PFSK-1 (cell line): ENCODE measurements around the gene ICOS.

Experiments used
- POLR2AphosphoS5 ChIP-seq: IDR thresholded peaks from 2 replicates; pipeline ENCODE4 v1.6.1; 2012; ENCODE audit warnings: low read depth, mild to moderate bottlenecking, control low read depth, low read length, moderate library complexity
- REST ChIP-seq, 2 experiments: IDR thresholded peaks; 2 replicates each; pipeline versions ENCODE4 v1.6.1 to v1.8.0; 2011 to 2012; ENCODE audit warnings: low read depth in 2 of 2, low read length in 2 of 2, control low read depth in 1 of 2, inconsistent platforms in 1 of 2, mild to moderate bottlenecking in 1 of 2, moderate library complexity in 1 of 2; ENCODE audit not compliant: insufficient read depth in 1 of 2
- TAF1 ChIP-seq: IDR thresholded peaks from 2 replicates; pipeline ENCODE4 v1.6.1; 2012; ENCODE audit warnings: low read length, control low read depth, borderline replicate concordance; ENCODE audit not compliant: insufficient read depth

DNA sequence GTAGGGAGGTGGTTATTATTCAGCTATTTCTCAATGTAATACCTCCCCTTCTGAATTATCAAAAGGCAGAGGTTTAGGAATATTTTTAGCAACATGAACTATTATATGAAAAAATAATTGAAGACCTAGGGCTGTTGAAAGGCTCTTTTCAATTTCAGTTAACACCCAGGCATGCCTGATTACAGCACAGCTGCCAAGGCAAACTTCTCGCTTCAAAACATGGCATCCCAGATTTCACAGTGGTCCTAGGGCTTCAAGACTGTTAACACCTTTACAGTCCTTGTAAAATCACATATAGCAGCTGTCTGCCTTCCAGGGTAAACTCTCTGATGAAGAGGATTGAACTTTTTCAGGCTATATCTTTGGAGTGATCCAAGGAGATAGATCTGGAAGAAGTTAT, 45.8 kb upstream of the ICOS start:
- no peak for TF ChIP-seq TAF1
- no peak for TF ChIP-seq POLR2AphosphoS5
- TF ChIP-seq REST (IDR thresholded peaks at IDR 0.05; ENCODE audit: insufficient read depth in 1 of 2, low read depth in 2 of 2, low read length in 2 of 2), result no peak
